CD4-positive, alpha-beta T cell (primary cell): ENCODE data around the gene ZNF488. TPM values are rescaled to one million over a fixed set of nuclear protein-coding genes. Genes with fewer than 3 reads are reported as not detected.
"Not testable (repeated sequence)": the region's sequence is repeated elsewhere in the genome, so short reads cannot be mapped to it uniquely, and the experiment has no call there.

Experiments
- ATAC-seq: fragments of 200-7000 bp; cut with Tn5 transposase; one replicate; pipeline ENCODE4 v1.10.0; 2022; ENCODE audit warnings: mild to moderate bottlenecking; ENCODE audit not compliant: poor library complexity
- CTCF ChIA-PET: fragments of 350-600 bp; sonication (Branson Sonifier 250); formaldehyde crosslinking; loops from one replicate; lab custom pipeline; 2021; ENCODE audit warnings: antibody characterized with exemption, inconsistent platforms; lab: Charles Lee
- POLR2A ChIA-PET: fragments of 350-600 bp; sonication (Branson Sonifier 250); formaldehyde crosslinking; loops from one replicate; lab custom pipeline; 2021; ENCODE audit warnings: antibody characterized with exemption, inconsistent platforms; lab: Charles Lee
- DNase-seq, 14 experiments: peaks; one replicate each; pipeline ENCODE4 v3.0.0-alpha.2; 2013 to 2020; ENCODE audit warnings: mixed read lengths in 2 of 14
- H3K27ac ChIP-seq, 2 donors: one replicate each; pipeline versions ENCODE4 v1.5.1 to v1.7.0; 2013; ENCODE audit warnings: low read length in 2 of 2, low read depth in 1 of 2, mild to moderate bottlenecking in 1 of 2
- H3K27me3 ChIP-seq, 2 experiments: 1 replicate in 1 of 2; 2 replicates in 1 of 2; pipeline versions ENCODE4 v1.6.1 to v1.7.0; 2013; ENCODE audit warnings: low read length in 2 of 2, control low read depth in 1 of 2, mild to moderate bottlenecking in 1 of 2, moderate library complexity in 1 of 2; ENCODE audit not compliant: insufficient read depth in 2 of 2, control insufficient read depth in 1 of 2
- H3K36me3 ChIP-seq: one replicate; pipeline ENCODE4 v1.6.1; 2013; ENCODE audit warnings: low read length, control low read depth; ENCODE audit not compliant: insufficient read depth
- H3K4me1 ChIP-seq: one replicate; pipeline ENCODE4 v1.6.1; 2013; ENCODE audit warnings: low read length, control low read depth; ENCODE audit not compliant: insufficient read depth
- H3K4me3 ChIP-seq: one replicate; pipeline ENCODE4 v1.5.1; 2013; ENCODE audit warnings: mild to moderate bottlenecking, low read length, moderate library complexity
- H3K9me3 ChIP-seq, 2 experiments: 1 replicate in 1 of 2; 2 replicates in 1 of 2; pipeline versions ENCODE4 v1.6.1 to v1.7.0; 2013; ENCODE audit warnings: low read length in 2 of 2, mild to moderate bottlenecking in 2 of 2, control low read depth in 1 of 2, moderate library complexity in 1 of 2; ENCODE audit not compliant: control insufficient read depth in 1 of 2, insufficient read depth in 1 of 2
- H3K27ac Mint-ChIP-seq: one replicate; pipeline ENCODE4 v1.8.0; 2020; ENCODE audit warnings: mixed read lengths
- H3K27me3 Mint-ChIP-seq: one replicate; pipeline ENCODE4 v1.8.0; 2021; ENCODE audit warnings: mixed read lengths
- H3K36me3 Mint-ChIP-seq: one replicate; pipeline ENCODE4 v1.8.0; 2021; ENCODE audit warnings: low read depth, mixed read lengths
- H3K4me1 Mint-ChIP-seq: one replicate; pipeline ENCODE4 v1.8.0; 2021; ENCODE audit warnings: low read depth, mixed read lengths
- H3K4me3 Mint-ChIP-seq: one replicate; pipeline ENCODE4 v1.8.0; 2020; ENCODE audit warnings: mild to moderate bottlenecking, mixed read lengths
- H3K9me3 Mint-ChIP-seq: one replicate; pipeline ENCODE4 v1.8.0; 2020; ENCODE audit warnings: mixed read lengths
- CTCF ChIP-seq: fragments of 200-600 bp; IDR thresholded peaks from one replicate; pipeline ENCODE4 v1.8.0; 2022; ENCODE audit warnings: antibody characterized with exemption, mild to moderate bottlenecking
- intact Hi-C, 2 experiments: fragments of 100-400 bp; cut with DNase I in 1 of 2; cut with micrococcal nuclease in 1 of 2; formaldehyde crosslinking; loops; one replicate each; pipeline versions ENCODE4 v1.15.1 to v1.9.0; 2023 to 2025; cut with DNase I, micrococcal nuclease
- total RNA-seq, 174 experiments: library from RNA in 2 of 174; stranded (reverse) in 2 of 174; gene quantifications; one replicate each; pipeline ENCODE4 v1.2.3 and lab custom pipeline; 2021 to 2026

ZNF488 gene
- total RNA-seq, 2 experiments from 2014 or later, result not detected

GRCh38 chr10:47388879-47389278 is 4.8 kb upstream of the ZNF488 start:
- Histone ChIP-seq H3K4me3 (no peak overlapping the region), H3K9me3 (no peaks in the 10 kb centered on the region), H3K36me3 (no peaks in the 10 kb centered on the region), H3K27ac (no peak overlapping the region), H3K4me1 (peaks cover 6% of the 10 kb centered on the region), H3K27me3 (no peaks in the 10 kb centered on the region)
- DNase-seq (no peak), ATAC-seq (no peak)
- Mint-ChIP-seq H3K9me3 (peaks cover 2% of the 10 kb centered on the region), H3K27me3 (peaks cover 12% of the 10 kb centered on the region), H3K4me1 (peaks cover 6% of the 10 kb centered on the region), H3K36me3 (no peaks in the 10 kb centered on the region), H3K27ac (no peak overlapping the region), H3K4me3 (no peak overlapping the region)
- POLR2A ChIA-PET, result no interaction called here
- TF ChIP-seq CTCF, result no peak
- CTCF ChIA-PET, result no interaction called here
- intact Hi-C loops, result loop anchor here in 1 of 2 experiments (10.0 kb wide), 1 partner anchor 916 kb away; the partner anchor contains the start of gene MAPK8

GRCh38 chr10:47386104-47386503 is 2.0 kb upstream of the ZNF488 start:
- H3K27ac ChIP-seq, POLR2A ChIA-PET, H3K36me3 ChIP-seq, H3K4me3 ChIP-seq, CTCF ChIA-PET, H3K36me3 Mint-ChIP-seq, H3K27me3 ChIP-seq, H3K27ac Mint-ChIP-seq, H3K9me3 Mint-ChIP-seq, ATAC-seq, H3K4me1 ChIP-seq, H3K9me3 ChIP-seq, DNase-seq: not testable (repeated sequence)
- H3K4me3 Mint-ChIP-seq, result peak overlapping the region; percentile 28
- peaks cover 10% of the 10 kb centered on the region for H3K4me1 Mint-ChIP-seq
- intact Hi-C loops, result loop anchor here in 1 of 2 experiments (10.0 kb wide), 1 partner anchor 919 kb away; the partner anchor contains the start of gene MAPK8
- H3K27me3 Mint-ChIP-seq, result peaks cover 24% of the 10 kb centered on the region

- peak overlapping the region; percentile 62 for H3K4me3 ChIP-seq
- H3K27ac ChIP-seq, result no peak overlapping the region
Observed at GRCh38 chr10:47383261-47384147, 589 bp downstream of the ZNF488 start.

More at GRCh38 chr10:47383261-47384147, 589 bp downstream of the ZNF488 start:
- CTCF ChIA-PET, result no interaction called here
- Histone ChIP-seq H3K27me3 (peaks cover 9 to 14% of the 10 kb centered on the region in 2 experiments), H3K36me3 (no peaks in the 10 kb centered on the region), H3K9me3 (no peaks in the 10 kb centered on the region), H3K4me1 (peaks cover 8% of the 10 kb centered on the region)
- Mint-ChIP-seq H3K4me1 (peaks cover 10% of the 10 kb centered on the region), H3K4me3 (peak overlapping the region; percentile 87), H3K27ac (no peak overlapping the region), H3K36me3 (no peaks in the 10 kb centered on the region), H3K27me3 (peaks cover 41% of the 10 kb centered on the region), H3K9me3 (no peaks in the 10 kb centered on the region)
- ATAC-seq (no peak), DNase-seq (peak in 1 of 14 experiments; percentile 4)
- POLR2A ChIA-PET, result no interaction called here
- intact Hi-C loops, result loop anchor here in 1 of 2 experiments (10.0 kb wide), 1 partner anchor 921 kb away; the partner anchor contains the start of gene MAPK8
- no peak for TF ChIP-seq CTCF
